Measurements from ENCODE around the gene RCBTB1. TPM values are rescaled to one million over a fixed set of nuclear protein-coding genes. Genes with fewer than 3 reads are reported as not detected.
A peak's percentile ranks its signal among the peaks of the same experiment; 100 is the strongest.

The RCBTB1 gene
- total and polyA plus RNA-seq, 2 donors (not counting 3 experiments of a cell fraction or from before 2014, with no cell fraction given) = 12.1 to 23.8 TPM

DNA sequence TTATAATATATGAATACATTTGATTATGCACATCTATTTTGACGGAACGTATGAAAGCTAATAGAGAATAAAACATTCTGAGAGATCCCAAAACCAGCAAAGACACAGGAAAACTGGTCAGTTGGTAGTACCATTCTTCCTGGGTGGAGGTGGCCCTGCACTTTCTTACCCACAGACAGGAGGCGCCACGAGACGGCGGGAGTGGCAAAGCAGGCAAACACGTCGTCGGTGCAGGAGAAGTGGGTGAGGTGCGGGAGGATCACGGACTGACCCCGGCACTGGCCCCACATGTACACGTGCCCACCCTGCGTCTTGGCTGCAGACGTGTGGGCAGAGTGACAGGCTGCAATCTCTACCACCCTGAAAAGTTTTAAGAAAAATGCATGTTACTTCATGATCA is 36.1 kb downstream of the RCBTB1 start:
- H3K9me3 ChIP-seq (replicated peaks; ENCODE audit: control insufficient read depth, insufficient read depth, low read length) = no peaks in the 10 kb centered on the region
- FAIRE-seq (no peak), DNase-seq (ENCODE audit: low read depth, low spot score) (no peak)
- H3K9me1 ChIP-seq (replicated peaks; ENCODE audit: control insufficient read depth, extremely low read depth, insufficient read depth, low read length) = no peaks in the 10 kb centered on the region
- H3K9ac ChIP-seq (replicated peaks; ENCODE audit: extremely low read depth, insufficient read depth, low read length) = no peak overlapping the region
- peaks cover 10 to 14% of the 10 kb centered on the region in 2 experiments for H3K36me3 ChIP-seq (ENCODE audit: control insufficient read depth in 2 of 2, extremely low read depth in 1 of 2, insufficient read depth in 2 of 2, low read length in 2 of 2)
- H3K4me2 ChIP-seq (ENCODE audit: insufficient read depth, low read length) = no peak overlapping the region
- no peak overlapping the region for H2AFZ ChIP-seq (ENCODE audit: low read depth, low read length)
- H3K4me1 ChIP-seq (ENCODE audit: control insufficient read depth, extremely low read depth, insufficient read depth, low read length) = no peaks in the 10 kb centered on the region
- H3K27me3 ChIP-seq (ENCODE audit: control insufficient read depth in 2 of 2, insufficient read depth in 2 of 2, low read length in 2 of 2) = no peaks in the 10 kb centered on the region
- no peaks in the 10 kb centered on the region for H4K20me1 ChIP-seq (replicated peaks; ENCODE audit: control insufficient read depth, extremely low read depth, insufficient read depth, low read length)
- no peaks in the 10 kb centered on the region for H3K79me2 ChIP-seq (ENCODE audit: control insufficient read depth, insufficient read depth, low read length)
- H3K4me3 ChIP-seq (replicated peaks in 1 of 3; ENCODE audit: insufficient read depth in 1 of 3, low read depth in 1 of 3, low read length in 3 of 3) = no peak overlapping the region
- ChIA-PET CTCF (no interaction called here), POLR2A (no interaction called here)
- dilution Hi-C loops (cut with MboI; ENCODE audit: extremely low pct_ligation_motif_present, low sequenced_read_pairs) = no loop called here
- TF ChIP-seq POLR2AphosphoS5 (IDR thresholded peaks at IDR 0.05; ENCODE audit: insufficient read depth, low read depth, low read length) = no peak
- TF ChIP-seq EZH2 (IDR thresholded peaks at IDR 0.05; ENCODE audit: borderline replicate concordance, low read depth, low read length, severe bottlenecking) = no peak
- TF ChIP-seq, protein P1, sequence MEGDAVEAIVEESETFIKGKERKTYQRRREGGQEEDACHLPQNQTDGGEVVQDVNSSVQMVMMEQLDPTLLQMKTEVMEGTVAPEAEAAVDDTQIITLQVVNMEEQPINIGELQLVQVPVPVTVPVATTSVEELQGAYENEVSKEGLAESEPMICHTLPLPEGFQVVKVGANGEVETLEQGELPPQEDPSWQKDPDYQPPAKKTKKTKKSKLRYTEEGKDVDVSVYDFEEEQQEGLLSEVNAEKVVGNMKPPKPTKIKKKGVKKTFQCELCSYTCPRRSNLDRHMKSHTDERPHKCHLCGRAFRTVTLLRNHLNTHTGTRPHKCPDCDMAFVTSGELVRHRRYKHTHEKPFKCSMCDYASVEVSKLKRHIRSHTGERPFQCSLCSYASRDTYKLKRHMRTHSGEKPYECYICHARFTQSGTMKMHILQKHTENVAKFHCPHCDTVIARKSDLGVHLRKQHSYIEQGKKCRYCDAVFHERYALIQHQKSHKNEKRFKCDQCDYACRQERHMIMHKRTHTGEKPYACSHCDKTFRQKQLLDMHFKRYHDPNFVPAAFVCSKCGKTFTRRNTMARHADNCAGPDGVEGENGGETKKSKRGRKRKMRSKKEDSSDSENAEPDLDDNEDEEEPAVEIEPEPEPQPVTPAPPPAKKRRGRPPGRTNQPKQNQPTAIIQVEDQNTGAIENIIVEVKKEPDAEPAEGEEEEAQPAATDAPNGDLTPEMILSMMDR (IDR thresholded peaks at IDR 0.05; ENCODE audit: extremely low read depth in 1 of 2, insufficient read depth in 1 of 2, low read depth in 1 of 2, low read length in 2 of 2) = peak in 1 of 2 donors; percentile 3
- TF ChIP-seq POLR2A (IDR thresholded peaks at IDR 0.05; ENCODE audit: low read depth, low read length) = no peak
- no peak for TF ChIP-seq GATA2 (IDR thresholded peaks at IDR 0.05; ENCODE audit: insufficient read depth, insufficient read length, low read depth, low read length)
- no peak for TF ChIP-seq JUN (IDR thresholded peaks at IDR 0.05; ENCODE audit: borderline replicate concordance, insufficient read depth, insufficient read length, low read depth)
- TF ChIP-seq MYC (IDR thresholded peaks at IDR 0.05; ENCODE audit: low read depth, low read length) = no peak
- H3K27ac ChIP-seq (ENCODE audit: insufficient read depth, low read depth, low read length) = no peak overlapping the region
- intact Hi-C loops (cut with micrococcal nuclease) = no loop called here
- no TSS peak for BruUV-seq (replicated peaks)
